ENCODE measurements around the gene SREBF2.
A peak's percentile ranks its signal among the peaks of the same experiment; 100 is the strongest.
"Not testable (repeated sequence)": the region's sequence is repeated elsewhere in the genome, so short reads cannot be mapped to it uniquely, and the experiment has no call there.

The SREBF2 gene

DNA sequence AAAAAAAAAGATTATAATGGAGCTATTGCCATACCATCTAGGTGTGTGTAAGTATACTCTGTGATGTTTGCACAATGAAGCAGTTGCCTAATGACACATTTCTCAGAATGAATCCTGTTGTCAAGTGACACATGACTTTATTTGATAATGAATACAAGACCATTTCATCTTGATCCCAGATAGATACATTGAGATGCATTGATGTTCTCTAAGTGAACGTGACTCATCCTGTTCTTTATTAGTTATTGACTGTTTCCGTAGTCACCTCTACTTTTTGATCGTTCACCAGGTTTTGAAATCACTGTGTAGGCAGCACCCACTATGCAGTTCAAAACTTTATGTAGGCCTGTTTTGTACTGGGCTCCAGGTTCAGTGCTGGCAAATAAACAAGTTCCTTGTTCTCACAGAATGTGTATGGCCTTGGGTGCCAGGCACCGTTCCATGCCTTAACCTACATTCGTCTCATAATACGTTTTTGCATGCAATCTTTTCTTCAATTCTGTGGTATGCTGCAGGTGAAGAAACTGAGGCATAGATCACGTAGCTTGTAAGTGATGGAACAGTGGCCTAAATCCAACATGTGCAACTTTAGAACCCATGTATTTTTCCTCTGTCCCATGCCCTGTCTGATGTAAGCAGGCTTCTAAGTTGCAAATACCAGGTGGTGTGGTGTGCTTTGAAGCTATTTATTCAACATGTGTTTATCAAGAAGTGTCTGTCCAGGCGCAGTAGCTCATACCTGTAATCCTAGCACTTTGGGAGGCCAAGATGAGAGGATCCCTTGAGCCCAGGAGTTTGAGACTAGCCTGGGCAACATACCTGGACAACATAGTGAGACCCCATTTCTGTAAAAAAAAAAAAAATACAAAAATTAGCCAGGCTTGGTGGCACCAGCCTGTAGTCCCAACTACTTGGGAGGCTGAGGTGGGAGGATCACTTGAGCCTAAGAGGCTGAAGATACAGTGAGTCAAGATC is 10.4 kb downstream of the SREBF2 start:
- DNase-seq (ENCODE audit: low spot score), result no peak

DNA sequence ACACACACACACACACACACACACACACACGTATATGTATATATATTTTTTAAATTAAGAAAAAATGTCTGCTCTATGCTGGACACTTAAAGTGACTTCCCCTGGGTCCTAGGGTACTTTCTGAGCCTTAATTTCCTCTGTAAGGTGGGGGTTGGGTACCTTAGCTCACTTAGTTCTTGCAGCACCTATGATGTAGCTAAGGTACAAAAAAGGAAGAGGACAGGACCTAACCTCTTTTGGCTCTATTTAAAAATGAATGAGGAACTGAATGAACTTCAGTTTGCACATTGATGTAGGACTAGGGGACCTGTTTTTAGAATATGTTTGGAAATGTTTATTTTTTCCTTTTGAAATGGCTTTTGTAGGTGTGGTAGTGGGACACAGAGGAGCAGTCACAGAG is 11.1 kb downstream of the SREBF2 start:
- no peak for DNase-seq (ENCODE audit: low spot score)

- DNase-seq (ENCODE audit: low spot score), result no peak
These were observed 11.6 kb downstream of the SREBF2 start for GRCh38 chr22:41844513-41844912.

- DNase-seq (ENCODE audit: low spot score), result no peak
These were observed 12.7 kb downstream of the SREBF2 start for GRCh38 chr22:41845380-41846267.

GRCh38 chr22:41846268-41846987 is 13.5 kb downstream of the SREBF2 start:
- DNase-seq (ENCODE audit: low spot score), result no peak

DNA sequence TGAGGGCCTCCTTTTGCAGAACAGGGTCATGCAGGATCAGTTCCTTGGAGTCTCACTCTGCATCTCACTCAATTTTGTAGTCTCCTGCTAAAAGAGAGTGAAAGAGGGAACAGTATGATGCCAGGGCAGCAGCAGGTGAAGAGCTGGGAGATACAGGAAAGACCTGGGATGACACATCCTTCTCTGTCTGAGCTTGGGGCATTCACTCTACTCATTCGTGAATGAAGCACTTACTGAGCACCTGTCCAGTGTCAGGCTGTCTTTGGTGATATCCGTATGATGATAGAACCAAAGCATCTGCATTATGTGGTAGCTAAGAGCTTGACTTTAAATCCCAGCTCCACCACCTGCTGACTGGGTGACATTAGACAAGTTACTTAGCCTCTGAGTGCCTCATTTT is 14.4 kb downstream of the SREBF2 start:
- DNase-seq (ENCODE audit: low spot score), result no peak

- no peak for DNase-seq (ENCODE audit: low spot score)
These were observed 15.6 kb downstream of the SREBF2 start for GRCh38 chr22:41848468-41848867.

GRCh38 chr22:41856469-41856868 is 23.6 kb downstream of the SREBF2 start:
- no peak for DNase-seq (ENCODE audit: low spot score)

DNA sequence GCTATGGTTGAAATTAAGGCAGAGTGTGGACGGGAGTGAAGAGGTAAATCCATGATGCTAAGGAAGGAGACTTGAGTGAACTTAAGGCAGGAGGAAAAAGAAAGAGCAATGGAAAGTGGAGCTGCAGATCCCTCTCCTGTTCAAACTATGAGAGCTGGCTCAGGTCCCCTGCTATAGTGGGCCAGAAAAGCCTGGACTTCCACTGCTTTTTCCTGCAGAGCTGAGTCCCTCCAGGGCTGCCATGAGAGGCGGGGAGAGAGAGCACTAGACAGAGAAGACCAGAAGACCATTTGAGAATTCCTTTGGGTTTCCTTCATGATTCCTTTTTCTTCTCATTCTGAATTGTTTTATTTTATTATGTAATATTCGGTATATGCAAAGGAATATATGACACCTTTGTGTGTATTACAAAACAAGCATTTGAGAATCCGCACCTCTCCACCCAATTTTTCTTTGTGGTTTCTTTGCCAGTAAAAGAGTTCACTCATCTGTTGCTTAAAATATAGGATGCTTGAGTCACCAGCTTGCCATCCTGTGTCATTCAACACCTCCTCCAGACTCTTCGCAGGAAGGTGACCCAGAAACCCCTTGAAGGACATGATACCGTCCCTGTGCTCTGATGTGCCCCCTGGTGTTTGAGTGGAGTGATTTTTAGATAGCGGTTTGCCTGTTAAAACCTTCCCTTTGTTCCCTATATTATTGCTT is 24.4 kb downstream of the SREBF2 start:
- DNase-seq (ENCODE audit: low spot score), result peak; percentile 59

DNA sequence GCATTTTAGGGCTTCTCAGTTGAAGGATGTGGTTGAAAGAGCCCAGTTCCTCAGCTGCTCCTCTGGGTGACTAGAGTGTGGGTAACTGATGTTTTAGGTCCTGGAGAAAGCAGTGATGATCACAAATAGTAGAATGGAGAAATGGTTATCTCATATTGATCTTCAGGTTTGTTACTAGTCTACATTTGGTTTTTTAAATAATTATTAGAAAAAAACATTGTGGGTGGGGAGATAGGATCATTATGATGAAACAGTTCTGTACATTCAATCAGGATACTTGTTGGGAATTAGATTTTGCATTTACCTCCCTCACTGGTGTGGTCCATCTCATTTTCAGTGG is 24.9 kb downstream of the SREBF2 start:
- DNase-seq (ENCODE audit: low spot score), result no peak

DNA sequence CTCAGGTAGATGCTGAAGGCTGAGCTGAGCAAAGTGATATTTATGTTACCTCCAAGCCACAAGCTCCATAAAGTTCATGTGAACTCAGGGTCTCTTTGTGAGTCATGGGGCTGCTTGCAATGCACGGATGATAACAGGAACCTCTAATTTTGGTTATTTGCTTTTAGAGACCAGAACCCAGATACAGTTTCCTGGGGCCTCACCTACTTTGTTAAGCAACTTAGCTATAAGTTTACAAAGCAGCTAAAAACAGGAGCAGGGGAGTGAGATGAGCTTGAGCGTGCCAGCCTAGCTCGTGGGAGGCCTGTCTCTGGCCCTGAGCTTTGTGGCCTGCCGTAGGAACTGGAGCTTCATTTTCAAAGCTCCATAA is 29.2 kb downstream of the SREBF2 start:
- DNase-seq (ENCODE audit: low spot score), result no peak

DNA sequence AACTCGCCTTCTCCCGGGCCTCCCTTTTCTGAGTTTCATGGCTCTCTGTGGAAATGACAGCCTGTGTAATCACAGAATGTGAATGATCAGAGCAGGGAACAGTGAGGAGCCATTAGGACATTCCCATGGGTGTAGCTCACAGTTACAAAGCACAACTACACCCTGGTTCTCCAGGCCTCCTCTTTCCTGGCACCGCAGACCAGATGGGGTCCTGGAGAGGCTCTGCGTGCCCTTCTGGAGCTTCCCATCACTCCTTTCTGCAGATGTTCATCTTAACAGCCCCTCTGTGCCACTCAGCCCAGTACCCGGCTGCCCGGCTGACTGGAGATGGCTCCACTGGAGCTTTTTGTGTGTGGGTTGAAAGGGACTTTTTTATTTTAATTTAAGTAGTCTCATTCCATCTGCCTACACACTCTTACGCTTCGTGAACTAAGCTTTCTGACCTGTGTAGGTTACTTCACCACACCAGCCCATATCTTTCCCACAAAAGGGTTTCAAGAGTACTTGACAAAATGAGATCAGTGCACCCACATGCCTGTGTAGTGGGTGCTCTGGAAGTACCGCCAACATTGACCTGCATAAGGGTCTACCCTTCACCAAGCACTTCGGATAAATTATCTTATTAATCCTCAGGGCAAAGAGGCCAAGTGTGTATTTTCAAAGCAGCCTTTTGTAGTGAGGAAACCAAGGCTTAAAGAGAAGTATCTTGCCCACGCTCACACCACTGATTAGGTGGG is 29.8 kb downstream of the SREBF2 start:
- peak; percentile 14 for DNase-seq (ENCODE audit: low spot score)

DNA sequence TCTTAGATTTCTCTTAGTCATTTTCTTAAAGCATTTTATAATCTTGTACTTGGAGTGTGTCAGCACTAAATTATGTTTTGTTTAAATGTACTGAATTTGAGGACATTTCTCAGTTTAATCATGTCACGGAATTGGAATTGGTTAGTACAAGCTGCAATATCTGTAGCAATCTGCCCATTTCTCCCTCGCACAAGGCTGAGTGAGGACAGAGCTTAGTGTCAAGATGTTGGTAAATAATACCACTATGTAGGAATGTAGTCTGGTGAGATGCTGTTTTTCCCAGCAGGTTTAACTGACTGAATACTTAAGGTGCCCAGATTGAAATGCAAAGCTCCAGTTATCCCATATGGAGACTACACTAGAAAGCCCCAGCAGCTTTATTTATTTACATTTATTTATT is 30.6 kb downstream of the SREBF2 start:
- DNase-seq (ENCODE audit: low spot score), result no peak

DNA sequence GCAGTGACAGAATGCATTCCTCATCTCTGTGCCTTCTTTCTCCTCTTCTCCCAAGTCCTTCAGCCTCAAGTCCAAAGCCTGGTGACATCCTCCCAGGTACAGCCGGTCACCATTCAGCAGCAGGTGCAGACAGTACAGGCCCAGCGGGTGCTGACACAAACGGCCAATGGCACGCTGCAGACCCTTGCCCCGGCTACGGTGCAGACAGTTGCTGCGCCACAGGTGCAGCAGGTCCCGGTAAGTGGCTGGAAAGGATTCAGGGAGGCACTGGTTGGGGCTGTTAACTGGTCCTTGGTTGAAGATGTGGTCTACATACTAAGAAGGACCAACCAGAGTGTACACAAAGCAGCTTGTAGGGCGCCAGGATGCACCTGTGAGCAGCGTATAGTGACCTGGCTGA is 35.7 kb downstream of the SREBF2 start:
- DNase-seq (ENCODE audit: low spot score), result no peak

DNA sequence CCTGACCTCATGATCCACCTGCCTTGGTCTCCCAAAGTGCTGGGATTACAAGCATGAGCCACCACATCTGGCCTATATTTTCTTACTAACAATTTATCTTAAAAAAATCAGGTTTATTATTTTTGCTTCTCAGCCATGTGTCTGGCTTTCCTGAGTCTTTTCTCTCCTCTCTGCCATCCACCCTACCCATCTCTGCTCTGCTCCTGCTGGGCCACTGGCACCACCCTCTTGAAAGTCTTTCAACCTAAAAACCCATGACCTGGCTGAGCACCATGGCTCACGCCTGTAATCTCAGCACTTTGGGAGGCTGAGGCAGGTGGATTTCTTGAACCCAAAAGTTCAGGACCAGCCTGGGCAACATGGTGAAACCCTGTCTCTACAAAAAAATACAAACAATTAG is 37.2 kb downstream of the SREBF2 start:
- DNase-seq (ENCODE audit: low spot score), result not testable (repeated sequence)

- DNase-seq (ENCODE audit: low spot score), result no peak
These were observed 37.9 kb downstream of the SREBF2 start for GRCh38 chr22:41870786-41871185.

GRCh38 chr22:41873391-41873790 is 40.5 kb downstream of the SREBF2 start:
- no peak for DNase-seq (ENCODE audit: low spot score)

GRCh38 chr22:41874090-41874489 is 41.2 kb downstream of the SREBF2 start:
- DNase-seq (ENCODE audit: low spot score), result no peak

DNA sequence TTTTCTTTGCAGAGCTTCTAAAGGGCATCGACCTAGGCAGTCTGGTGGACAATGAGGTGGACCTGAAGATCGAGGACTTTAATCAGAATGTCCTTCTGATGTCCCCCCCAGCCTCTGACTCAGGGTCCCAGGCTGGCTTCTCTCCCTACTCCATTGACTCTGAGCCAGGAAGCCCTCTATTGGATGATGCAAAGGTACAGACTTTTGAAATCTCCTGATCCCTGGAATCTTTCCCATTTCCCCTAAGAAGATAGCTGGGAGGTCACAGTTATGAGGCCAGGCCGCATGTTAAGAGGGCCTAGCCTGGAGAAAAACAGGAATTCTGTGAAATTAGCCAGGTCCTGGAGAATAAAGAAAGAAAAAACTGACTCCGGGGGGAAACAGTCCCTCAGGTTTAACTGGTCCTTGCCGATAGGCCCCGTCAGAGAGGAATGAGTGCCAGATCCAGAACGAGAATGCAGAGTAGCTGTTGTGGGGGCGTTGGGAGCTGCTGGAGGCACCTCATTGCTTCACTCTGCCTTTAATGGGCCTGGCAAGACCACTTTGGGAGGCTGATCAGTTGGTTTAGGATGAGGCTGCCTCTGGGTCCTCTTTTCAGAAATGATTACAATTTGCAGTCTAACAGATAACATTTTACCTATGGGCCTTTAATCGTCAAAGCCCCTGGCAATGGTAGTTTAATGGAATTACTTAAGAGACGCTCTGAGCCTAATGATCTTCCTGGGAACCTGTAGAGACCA is 42.8 kb downstream of the SREBF2 start:
- DNase-seq (ENCODE audit: low spot score), result no peak

DNA sequence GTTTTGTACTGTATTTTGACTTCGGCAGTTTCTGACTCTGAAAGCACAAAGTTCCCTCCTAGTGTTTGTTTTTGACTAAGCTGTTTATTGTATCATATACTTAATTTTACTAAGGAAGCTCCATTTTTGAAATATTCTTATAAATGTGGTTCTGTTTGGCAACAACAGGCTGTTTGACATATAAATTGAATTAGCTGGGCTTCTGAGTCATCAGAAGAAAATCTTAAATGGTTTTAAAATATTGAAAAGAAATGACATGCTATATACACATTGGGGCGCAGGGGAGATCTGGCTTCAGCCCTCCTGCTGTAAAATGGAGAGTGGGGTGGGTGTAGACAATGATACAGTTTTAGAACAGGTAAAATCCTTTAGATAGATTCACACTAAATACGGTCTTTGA is 43.4 kb downstream of the SREBF2 start:
- DNase-seq (ENCODE audit: low spot score), result no peak

All from hepatic stellate cell (primary cell).